AG10803 (cell line): Measurements from ENCODE around the gene TH.

ENCODE experiments used
- DNase-seq: peaks from one replicate; pipeline ENCODE4 v3.0.0; 2010; ENCODE audit warnings: low read depth
- H3K4me3 ChIP-seq: 2 replicates; pipeline ENCODE4 v1.5.1; 2011; ENCODE audit warnings: mild to moderate bottlenecking, low read length, control low read depth
- CTCF ChIP-seq: conservative IDR thresholded peaks from 2 replicates; pipeline ENCODE4 v1.5.1; 2011; ENCODE audit warnings: mild to moderate bottlenecking, low read length, control low read depth, inconsistent platforms

TH gene

DNA sequence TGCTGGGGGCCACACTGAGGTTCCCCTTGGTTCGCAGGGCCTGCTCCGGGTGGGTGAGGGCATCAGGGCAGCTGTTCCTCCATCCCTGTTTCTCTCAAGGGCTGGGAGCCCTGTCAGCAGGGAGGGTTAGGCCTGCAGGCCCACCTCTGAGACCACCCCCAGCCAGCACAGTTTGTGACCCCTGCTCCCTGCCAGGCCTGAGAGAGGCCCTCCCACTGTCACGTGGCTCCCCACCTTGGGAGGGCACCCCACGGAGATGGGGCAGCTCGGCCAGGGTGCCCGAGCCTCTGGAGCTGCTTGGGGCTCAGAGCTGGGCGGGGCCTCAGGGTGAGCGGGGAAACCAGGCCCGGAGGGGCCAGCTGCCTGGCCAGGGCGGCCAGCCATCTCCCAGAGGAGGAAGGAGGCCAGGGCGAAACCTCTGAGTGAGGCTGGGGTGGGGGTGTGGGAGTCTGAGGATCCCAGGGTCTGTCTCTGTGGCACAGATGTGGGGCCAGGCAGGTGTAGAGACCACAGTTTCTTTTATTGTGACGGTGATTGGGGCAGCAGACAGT, 8.1 kb downstream of the TH start:
- no peak for TF ChIP-seq CTCF
- DNase-seq: no peak

GRCh38 chr11:2160736-2161259, 10.8 kb downstream of the TH start, which contains the start of gene INS:
TSS of gene INS (minus strand) at chr11:2161209. CDS start at chr11:2160971, 238 bp downstream.
- no peak for TF ChIP-seq CTCF
- no peak for DNase-seq
- no peak within 1 kb of the TSS for H3K4me3 ChIP-seq

More for the DNA sequence above, 8.1 kb downstream of the TH start:
- no peak overlapping the region for H3K4me3 ChIP-seq

- TF ChIP-seq CTCF: no peak
- no peak overlapping the region for H3K4me3 ChIP-seq
- DNase-seq: no peak
Measured at GRCh38 chr11:2159536-2160413, 11.8 kb downstream of the TH start.

GRCh38 chr11:2158966-2159365, 12.6 kb downstream of the TH start:
- DNase-seq: no peak
- no peak for TF ChIP-seq CTCF
- H3K4me3 ChIP-seq: no peak overlapping the region

- H3K4me3 ChIP-seq: no peak overlapping the region
- DNase-seq: no peak
- TF ChIP-seq CTCF: no peak
Measured at GRCh38 chr11:2158296-2158737, 13.3 kb downstream of the TH start.

GRCh38 chr11:2157294-2158040, 14.1 kb downstream of the TH start:
- DNase-seq: no peak
- no peak for TF ChIP-seq CTCF
- no peak overlapping the region for H3K4me3 ChIP-seq
